Glutamatergic neuron (in vitro differentiated cells): Measurements from ENCODE around the gene OR5M11. TPM values are rescaled to one million over a fixed set of nuclear protein-coding genes. Genes with fewer than 3 reads are reported as not detected.

Experiments
- DNase-seq: peaks from one replicate; pipeline ENCODE4 v3.0.0; 2022
- H3K27ac Mint-ChIP-seq: one replicate; pipeline ENCODE4 v1.8.0; 2020; ENCODE audit warnings: mild to moderate bottlenecking, mixed read lengths, inconsistent platforms; ENCODE audit not compliant: unreplicated experiment
- H3K27me3 Mint-ChIP-seq: one replicate; pipeline ENCODE4 v1.8.0; 2020; ENCODE audit warnings: mild to moderate bottlenecking, moderate library complexity, mixed read lengths, inconsistent platforms; ENCODE audit not compliant: unreplicated experiment
- H3K36me3 Mint-ChIP-seq: one replicate; pipeline ENCODE4 v1.8.0; 2020; ENCODE audit warnings: mild to moderate bottlenecking, mixed read lengths, inconsistent platforms; ENCODE audit not compliant: unreplicated experiment
- H3K4me1 Mint-ChIP-seq: one replicate; pipeline ENCODE4 v1.8.0; 2020; ENCODE audit warnings: mild to moderate bottlenecking, low read depth, mixed read lengths, inconsistent platforms; ENCODE audit not compliant: unreplicated experiment
- H3K4me3 Mint-ChIP-seq: one replicate; pipeline ENCODE4 v1.8.0; 2020; ENCODE audit warnings: mild to moderate bottlenecking, mixed read lengths, inconsistent platforms; ENCODE audit not compliant: unreplicated experiment
- H3K9me3 Mint-ChIP-seq: one replicate; pipeline ENCODE4 v1.8.0; 2020; ENCODE audit warnings: mild to moderate bottlenecking, moderate library complexity, mixed read lengths, inconsistent platforms; ENCODE audit not compliant: unreplicated experiment
- total RNA-seq: library from RNA; stranded (reverse); fragmentation: NEBNext Ultra II Directional; extraction: Animal tissue kit (Norgen Biotek cat#: 25700); gene quantifications from one replicate; pipeline ENCODE4 v1.2.1, GENCODE V29; 2021; ENCODE audit not compliant: unreplicated experiment
- TF ChIP-seq, protein P1 (sequence below): fragments of 200-600 bp; sonication (generic); IDR thresholded peaks from one replicate; pipeline ENCODE4 v1.5.0; 2021; ENCODE audit not compliant: partially characterized antibody, unreplicated experiment

OR5M11 gene
- total RNA-seq, 1 donor from 2014 or later = not detected

DNA sequence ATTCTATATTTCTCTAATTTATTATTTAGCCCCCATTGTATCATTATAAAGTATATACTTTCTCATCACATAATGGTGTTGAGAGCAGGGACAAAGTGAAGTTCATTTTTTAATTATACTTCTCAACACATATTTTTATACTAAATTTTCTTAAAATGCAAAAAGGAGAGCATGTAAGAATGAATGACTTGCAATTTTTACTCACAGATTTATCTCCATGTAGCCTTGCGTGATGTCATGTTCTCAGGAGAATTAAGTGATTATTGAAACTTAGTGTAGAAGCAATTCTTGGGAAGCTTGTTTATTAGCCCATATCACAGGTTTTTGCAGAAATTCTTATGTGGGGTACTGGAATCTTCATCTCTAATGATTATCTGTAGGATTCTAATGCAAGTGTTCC is 682 bp upstream of the OR5M11 start:
- H3K4me1 Mint-ChIP-seq = no peaks in the 10 kb centered on the region
- H3K27me3 Mint-ChIP-seq = no peaks in the 10 kb centered on the region

DNA sequence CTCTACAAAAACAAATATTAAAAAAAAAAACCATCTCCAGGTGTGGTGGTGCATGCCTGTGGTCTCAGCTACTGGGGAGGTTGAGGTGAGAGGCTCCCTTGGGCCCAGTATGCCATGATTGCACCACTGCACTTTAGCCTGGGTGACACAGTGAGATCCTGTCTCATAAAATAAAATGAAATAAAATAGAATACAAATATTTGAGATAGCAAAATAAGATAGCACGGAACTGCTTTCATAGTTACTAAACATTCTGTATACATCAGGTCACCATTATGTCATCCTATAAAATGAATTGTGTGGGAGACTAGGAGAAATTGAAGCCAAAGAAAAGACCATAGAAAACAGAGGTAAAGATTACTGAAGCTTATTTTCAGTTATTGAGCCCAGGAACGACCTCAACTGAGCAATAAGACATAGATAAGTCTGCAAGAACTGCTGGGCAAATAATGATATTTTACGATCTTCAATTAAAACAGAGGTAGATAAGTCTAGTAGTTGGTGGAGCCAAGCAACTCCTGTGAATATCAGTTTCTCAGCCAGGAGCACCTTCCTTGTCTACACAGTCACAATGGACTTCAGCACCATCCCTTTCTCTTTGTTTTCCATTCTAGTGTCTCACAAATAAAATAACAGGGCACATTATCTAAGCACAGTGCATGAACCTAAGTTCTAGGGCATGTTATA is 9.9 kb downstream of the OR5M11 start:
- no peak overlapping the region for H3K27ac Mint-ChIP-seq
- H3K4me1 Mint-ChIP-seq = no peaks in the 10 kb centered on the region
- H3K4me3 Mint-ChIP-seq = no peak overlapping the region
- TF ChIP-seq, protein P1, sequence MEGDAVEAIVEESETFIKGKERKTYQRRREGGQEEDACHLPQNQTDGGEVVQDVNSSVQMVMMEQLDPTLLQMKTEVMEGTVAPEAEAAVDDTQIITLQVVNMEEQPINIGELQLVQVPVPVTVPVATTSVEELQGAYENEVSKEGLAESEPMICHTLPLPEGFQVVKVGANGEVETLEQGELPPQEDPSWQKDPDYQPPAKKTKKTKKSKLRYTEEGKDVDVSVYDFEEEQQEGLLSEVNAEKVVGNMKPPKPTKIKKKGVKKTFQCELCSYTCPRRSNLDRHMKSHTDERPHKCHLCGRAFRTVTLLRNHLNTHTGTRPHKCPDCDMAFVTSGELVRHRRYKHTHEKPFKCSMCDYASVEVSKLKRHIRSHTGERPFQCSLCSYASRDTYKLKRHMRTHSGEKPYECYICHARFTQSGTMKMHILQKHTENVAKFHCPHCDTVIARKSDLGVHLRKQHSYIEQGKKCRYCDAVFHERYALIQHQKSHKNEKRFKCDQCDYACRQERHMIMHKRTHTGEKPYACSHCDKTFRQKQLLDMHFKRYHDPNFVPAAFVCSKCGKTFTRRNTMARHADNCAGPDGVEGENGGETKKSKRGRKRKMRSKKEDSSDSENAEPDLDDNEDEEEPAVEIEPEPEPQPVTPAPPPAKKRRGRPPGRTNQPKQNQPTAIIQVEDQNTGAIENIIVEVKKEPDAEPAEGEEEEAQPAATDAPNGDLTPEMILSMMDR = no peak
- DNase-seq = no peak
- H3K27me3 Mint-ChIP-seq = no peaks in the 10 kb centered on the region
- no peaks in the 10 kb centered on the region for H3K9me3 Mint-ChIP-seq
- no peaks in the 10 kb centered on the region for H3K36me3 Mint-ChIP-seq

More for the DNA sequence above, 682 bp upstream of the OR5M11 start:
- no peak for DNase-seq
- no peak overlapping the region for H3K4me3 Mint-ChIP-seq
- H3K36me3 Mint-ChIP-seq = no peaks in the 10 kb centered on the region
- TF ChIP-seq, protein P1 = no peak
- H3K27ac Mint-ChIP-seq = no peak overlapping the region
- H3K9me3 Mint-ChIP-seq = no peaks in the 10 kb centered on the region

DNA sequence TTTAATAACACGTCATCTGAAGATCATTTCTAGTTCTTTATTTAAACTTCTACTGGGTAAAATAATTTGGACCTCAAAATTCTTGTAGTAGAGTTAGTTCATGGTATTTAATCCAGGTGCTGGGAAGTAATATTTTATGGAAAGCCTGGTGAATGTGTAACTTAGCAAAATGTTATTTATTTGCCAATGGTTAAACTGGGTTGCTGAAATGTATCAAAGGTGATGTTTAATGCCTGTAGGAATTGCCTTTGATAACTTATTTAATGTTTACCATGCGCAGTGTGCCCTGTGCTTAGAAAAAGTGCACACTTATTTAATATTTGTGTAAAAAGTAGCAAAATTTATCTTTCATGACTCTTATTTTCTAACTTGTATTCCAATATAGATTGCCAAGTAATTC is 11.2 kb downstream of the OR5M11 start:
- H3K4me3 Mint-ChIP-seq = no peak overlapping the region
- H3K9me3 Mint-ChIP-seq = no peaks in the 10 kb centered on the region
- H3K36me3 Mint-ChIP-seq = no peaks in the 10 kb centered on the region
- no peak for DNase-seq
- TF ChIP-seq, protein P1 = no peak
- no peaks in the 10 kb centered on the region for H3K4me1 Mint-ChIP-seq
- H3K27me3 Mint-ChIP-seq = no peaks in the 10 kb centered on the region
- no peak overlapping the region for H3K27ac Mint-ChIP-seq

DNA sequence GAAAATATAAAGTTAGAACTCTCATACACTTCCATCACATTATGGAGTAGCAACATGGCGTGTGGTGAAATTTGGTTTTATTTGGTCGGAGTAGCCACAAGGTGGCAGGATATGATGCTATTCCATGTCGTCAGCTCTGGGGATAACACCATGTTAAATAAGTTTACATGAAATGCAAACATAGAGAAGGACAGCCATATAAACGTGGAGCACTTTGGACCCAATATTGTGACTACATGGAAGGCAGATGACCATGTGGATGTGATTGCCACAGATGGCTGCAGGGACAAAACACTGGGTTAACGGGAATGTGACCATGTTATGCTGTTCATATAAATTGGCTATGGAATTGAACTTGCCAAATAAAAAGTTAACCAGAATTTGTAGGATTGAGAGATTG is 21.0 kb downstream of the OR5M11 start:
- TF ChIP-seq, protein P1 = peak; percentile 37
- Mint-ChIP-seq H3K9me3 (no peaks in the 10 kb centered on the region), H3K27ac (no peak overlapping the region), H3K4me1 (no peaks in the 10 kb centered on the region), H3K4me3 (no peak overlapping the region), H3K36me3 (no peaks in the 10 kb centered on the region), H3K27me3 (peaks cover 2% of the 10 kb centered on the region)
- DNase-seq = no peak

DNA sequence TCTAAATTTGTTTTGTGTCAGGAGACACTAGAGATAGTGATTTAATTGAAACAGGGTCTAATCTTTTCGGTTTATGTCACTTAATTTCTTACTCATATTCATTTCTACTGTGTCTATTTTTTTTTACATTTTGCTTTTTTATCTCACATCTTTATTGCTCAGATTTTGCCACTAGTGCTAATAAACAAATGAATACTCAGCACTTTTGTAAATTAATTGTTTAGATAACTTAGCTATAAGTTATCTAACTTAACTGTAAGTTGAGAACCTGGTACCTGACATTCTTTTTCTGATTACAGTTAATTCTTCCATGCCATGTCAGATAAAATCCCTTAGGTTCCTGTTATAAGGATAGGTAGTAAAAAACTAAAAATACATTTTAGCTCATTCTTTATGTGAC is 29.8 kb downstream of the OR5M11 start:
- no peak for DNase-seq
- Mint-ChIP-seq H3K36me3 (no peaks in the 10 kb centered on the region), H3K9me3 (no peaks in the 10 kb centered on the region), H3K27me3 (peaks cover 2% of the 10 kb centered on the region), H3K4me3 (no peak overlapping the region), H3K4me1 (no peaks in the 10 kb centered on the region), H3K27ac (no peak overlapping the region)
- TF ChIP-seq, protein P1 = no peak
